ENCODE measurements around the gene GPR132. TPM values are rescaled to one million over a fixed set of nuclear protein-coding genes. Genes with fewer than 3 reads are reported as not detected.

GPR132 gene
- total and polyA plus RNA-seq, 2 of the 8 experiments (the other 6 are each of a cell fraction or from before 2014, with no cell fraction given): 0.11 TPM; not detected in 1

DNA sequence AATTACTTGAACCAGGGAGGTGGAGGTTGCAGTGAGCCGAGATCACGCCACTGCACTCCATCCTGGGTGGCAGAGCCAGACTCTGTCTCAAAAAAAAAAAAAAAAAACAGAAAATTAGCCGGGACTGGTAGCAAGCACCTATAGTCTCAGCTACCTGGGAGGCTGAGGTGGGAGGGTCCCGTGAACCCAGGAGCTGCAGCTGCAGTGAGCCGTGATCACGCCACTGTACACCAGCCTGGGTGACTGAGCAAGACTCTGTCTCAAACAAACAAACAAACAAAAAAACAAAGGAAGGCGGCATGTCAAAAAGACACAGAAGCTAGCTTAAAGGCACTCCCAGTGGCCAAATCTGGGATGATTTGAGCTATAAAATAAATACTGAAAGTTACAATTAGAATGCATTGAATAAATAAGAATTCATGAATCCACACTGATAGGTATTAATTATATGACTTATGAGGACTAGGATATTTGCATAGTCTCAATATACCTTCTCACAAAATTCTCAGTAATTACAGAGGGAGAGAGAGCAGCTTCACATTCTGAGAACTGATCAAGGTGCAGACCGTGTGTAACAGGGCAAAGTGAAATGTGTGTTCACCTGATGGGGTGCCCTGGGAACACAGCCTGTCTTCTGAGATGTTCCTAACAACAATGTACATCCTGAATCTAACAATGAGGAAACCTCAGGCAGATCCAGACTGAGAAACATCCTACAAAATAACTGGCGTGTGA lies 42.7 kb upstream of the GPR132 start:
- no peak overlapping the region for H3K14ac ChIP-seq (ENCODE audit: insufficient read length)
- H2BK12ac ChIP-seq (ENCODE audit: low read depth, low read length): no peak overlapping the region
- POLR2A ChIA-PET (ENCODE audit: partially characterized antibody): interaction anchor here (0.5 kb wide), 1 partner anchor 78 kb away, joined by 3 read pairs; no protein-coding TSS in a partner anchor
- no peak overlapping the region for H4K91ac ChIP-seq (replicated peaks; ENCODE audit: insufficient read length, low read length)
- H3K4me1 ChIP-seq (replicated peaks in 1 of 4; ENCODE audit: control insufficient read depth in 3 of 4, insufficient read depth in 4 of 4, low read length in 3 of 4): no peaks in the 10 kb centered on the region
- H4K8ac ChIP-seq (ENCODE audit: extremely low read depth, insufficient read depth, low read length): no peak overlapping the region
- WGBS, 2 experiments (ENCODE audit: extremely low coverage in 1 of 2, insufficient coverage in 1 of 2, insufficient read length in 1 of 2, insufficient replicate concordance in 2 of 2, low coverage in 1 of 2, low lambda C conversion rate in 2 of 2, missing lambda C conversion rate in 1 of 2): 86% methylated on average over 8 of the region's 9 CpGs; no CpG with 5 or more reads in 1 of the 2 experiments
- H3K36me3 ChIP-seq (ENCODE audit: control insufficient read depth in 2 of 4, insufficient read depth in 4 of 4, low read length in 3 of 4): no peaks in the 10 kb centered on the region
- H4K5ac ChIP-seq (ENCODE audit: insufficient read length, low read depth, low read length): no peak overlapping the region
- H3K9ac ChIP-seq (replicated peaks in 1 of 4; ENCODE audit: extremely low read depth in 1 of 4, low read depth in 3 of 4, low read length in 3 of 4): no peak overlapping the region
- H3K79me1 ChIP-seq (ENCODE audit: low read depth, low read length): no peaks in the 10 kb centered on the region
- no peak overlapping the region for H2AK5ac ChIP-seq (ENCODE audit: low read depth, low read length)
- no peaks in the 10 kb centered on the region for H3K79me2 ChIP-seq (ENCODE audit: control insufficient read depth in 1 of 2, insufficient read depth in 2 of 2, low read length in 2 of 2)
- no peak for FAIRE-seq
- no peaks in the 10 kb centered on the region; a peak in 1 of 7 replicates for H3K27me3 ChIP-seq (replicated peaks in 1 of 4; ENCODE audit: control insufficient read depth in 3 of 4, extremely low read depth in 1 of 4, insufficient read depth in 3 of 4, low read length in 3 of 4)
- H4K20me1 ChIP-seq (replicated peaks in 1 of 2; ENCODE audit: control insufficient read depth in 1 of 2, insufficient read depth in 2 of 2, low read length in 2 of 2): no peaks in the 10 kb centered on the region
- H3K27ac ChIP-seq (ENCODE audit: low read depth, low read length): no peak overlapping the region
- peaks cover 0 to 6% of the 10 kb centered on the region in 2 experiments; a peak in 2 of 4 replicates for H3K9me3 ChIP-seq (ENCODE audit: insufficient read depth in 2 of 2, low read depth in 1 of 2, low read length in 1 of 2)
- CTCF ChIA-PET (ENCODE audit: partially characterized antibody): interaction anchor here (0.8 to 1.2 kb wide), 3 partner anchors 10 to 212 kb away, joined by 3 read pairs; no protein-coding TSS in a partner anchor
- no peak overlapping the region for H2AFZ ChIP-seq (ENCODE audit: low read length)
- no peak overlapping the region for H3K4me2 ChIP-seq (ENCODE audit: insufficient read depth in 1 of 2, low read depth in 2 of 2, low read length in 2 of 2)
- no peak overlapping the region for H2BK120ac ChIP-seq (replicated peaks; ENCODE audit: low read depth, low read length)
- no peak overlapping the region for H2BK15ac ChIP-seq (ENCODE audit: low read length)
- no peak overlapping the region for H3K56ac ChIP-seq (replicated peaks; ENCODE audit: insufficient read length, low read depth, low read length)
- TF ChIP-seq CHD2 (IDR thresholded peaks at IDR 0.05; ENCODE audit: low read length): no peak
- H3K23me2 ChIP-seq (ENCODE audit: low read depth, low read length): no peaks in the 10 kb centered on the region
- H3K4ac ChIP-seq (replicated peaks; ENCODE audit: insufficient read length, low read depth, low read length): no peak overlapping the region
- H3K23ac ChIP-seq (ENCODE audit: insufficient read length): no peak overlapping the region
- no peak overlapping the region for H2BK20ac ChIP-seq (ENCODE audit: low read length)
- no peak for DNase-seq (ENCODE audit: low read depth in 1 of 2, low spot score in 2 of 2)
- no peak overlapping the region for H3K4me3 ChIP-seq (ENCODE audit: extremely low read depth in 1 of 4, insufficient read depth in 2 of 4, low read depth in 3 of 4, low read length in 4 of 4)
- H3K18ac ChIP-seq (ENCODE audit: extremely low read depth, low read length): no peak overlapping the region
- H2BK5ac ChIP-seq (ENCODE audit: low read depth, low read length): no peak overlapping the region

Data from H1 (cell line).